ENCODE results near the gene CENPT.

CENPT gene

DNA sequence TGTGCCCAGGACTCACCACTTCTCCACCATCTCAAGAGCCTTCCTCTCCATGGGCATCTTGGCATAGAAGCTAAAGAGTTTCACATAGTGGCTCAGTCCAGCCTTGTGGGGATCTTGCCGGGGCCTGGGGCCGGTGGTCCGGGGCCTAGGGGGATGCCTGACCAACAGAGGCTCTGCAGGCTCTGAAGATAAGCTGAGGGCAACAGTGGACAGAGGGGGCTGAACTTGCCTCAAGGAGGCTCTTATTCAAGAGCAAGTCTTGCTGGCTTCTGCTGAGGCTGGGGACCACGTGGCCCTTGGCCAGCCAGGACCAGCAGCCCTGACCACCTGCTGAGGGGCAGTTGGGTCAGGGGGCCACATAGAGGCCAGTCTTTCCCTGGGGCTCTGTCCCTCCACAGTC lies 18.8 kb downstream of the CENPT start:
- Histone ChIP-seq H3K4me3 (no peak overlapping the region), H3K27ac (no peak overlapping the region)

DNA sequence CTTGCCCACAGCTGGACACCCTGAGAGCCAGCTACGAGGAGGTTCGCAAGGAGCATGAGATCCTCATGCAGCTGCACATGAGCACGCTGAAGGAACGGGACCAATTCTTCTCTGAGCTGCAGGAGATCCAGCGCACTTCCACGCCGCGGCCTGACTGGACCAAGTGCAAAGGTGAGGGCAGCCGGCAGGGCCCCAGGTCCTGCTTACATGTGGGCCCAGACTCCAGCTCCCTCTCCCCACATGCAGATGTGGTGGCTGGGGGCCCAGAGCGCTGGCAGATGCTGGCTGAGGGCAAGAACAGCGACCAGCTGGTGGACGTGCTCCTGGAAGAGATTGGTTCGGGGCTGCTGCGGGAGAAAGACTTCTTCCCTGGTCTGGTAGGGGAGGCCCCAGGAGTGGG lies 21.6 kb downstream of the CENPT start:
- Histone ChIP-seq H3K27ac (no peak overlapping the region), H3K4me3 (no peak overlapping the region)

DNA sequence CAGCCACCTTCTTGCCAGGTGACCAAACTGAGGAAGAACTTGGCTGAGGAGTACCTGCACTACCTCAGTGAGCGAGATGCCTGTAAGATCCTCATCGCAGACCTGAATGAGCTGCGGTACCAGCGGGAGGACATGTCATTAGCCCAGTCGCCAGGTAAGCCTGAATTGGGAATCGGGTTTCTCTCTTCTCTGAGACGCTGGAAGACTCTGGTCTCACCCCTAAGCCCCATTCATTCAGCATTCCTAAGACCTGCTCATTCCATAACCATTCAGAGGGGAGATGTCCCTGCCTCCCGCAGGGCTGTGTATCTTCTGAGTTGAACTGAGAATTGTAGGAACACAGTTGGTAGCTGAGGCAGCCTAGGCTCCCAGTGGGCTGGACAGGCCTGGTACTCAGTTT lies 22.4 kb downstream of the CENPT start:
- Histone ChIP-seq H3K4me3 (no peak overlapping the region), H3K27ac (no peak overlapping the region)

DNA sequence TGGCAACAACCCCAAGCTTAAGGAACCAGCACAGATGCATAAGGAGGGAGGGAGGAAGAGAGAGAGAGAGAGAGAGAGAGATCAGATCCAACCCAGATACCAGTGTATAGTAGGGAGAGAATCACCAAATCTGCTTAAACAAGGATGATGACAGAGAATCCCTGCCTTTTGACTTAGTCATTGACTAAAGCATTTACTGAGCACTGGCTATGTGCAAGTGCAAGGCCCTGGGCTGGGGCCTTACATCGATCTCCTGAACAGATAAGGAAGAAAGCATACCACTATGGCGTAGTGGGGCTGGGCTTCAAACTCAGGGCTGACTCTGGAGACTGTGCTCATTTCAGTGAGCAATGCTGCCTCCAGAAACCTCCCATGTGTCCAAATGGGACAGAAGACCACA lies 25.0 kb downstream of the CENPT start:
- H3K27ac ChIP-seq: no peak overlapping the region
- H3K4me3 ChIP-seq: no peak overlapping the region

DNA sequence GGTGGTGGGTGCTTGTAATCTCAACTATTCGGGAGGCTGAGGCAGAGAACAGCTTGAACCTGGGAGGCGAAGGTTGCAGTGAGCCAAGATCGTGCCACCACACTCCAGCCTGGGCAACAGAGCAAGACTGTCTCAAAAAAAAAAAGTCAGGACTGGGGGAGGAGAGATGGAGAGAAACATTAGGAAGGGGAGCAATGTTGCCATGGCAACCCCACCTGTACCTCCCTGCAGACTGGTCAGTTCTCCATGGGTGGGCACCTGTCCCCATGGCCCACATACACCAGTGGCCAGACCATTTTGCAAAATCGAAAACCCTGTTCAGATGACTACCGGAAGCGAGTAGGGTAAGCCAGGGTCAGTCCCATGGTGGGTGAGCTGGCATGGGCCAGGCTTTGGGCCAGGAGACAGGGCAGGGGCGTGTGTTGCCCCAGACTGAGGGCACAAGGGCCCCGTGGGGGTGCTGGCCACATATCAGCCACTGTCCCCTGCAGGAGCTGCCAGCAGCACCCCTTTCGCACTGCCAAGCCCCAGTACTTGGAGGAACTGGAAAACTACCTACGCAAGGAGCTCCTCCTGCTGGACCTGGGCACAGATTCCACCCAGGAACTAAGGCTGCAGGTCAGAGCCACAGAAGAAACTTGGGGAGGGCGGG lies 26.8 kb downstream of the CENPT start:
- Histone ChIP-seq H3K4me3 (no peak overlapping the region), H3K27ac (no peak overlapping the region)

DNA sequence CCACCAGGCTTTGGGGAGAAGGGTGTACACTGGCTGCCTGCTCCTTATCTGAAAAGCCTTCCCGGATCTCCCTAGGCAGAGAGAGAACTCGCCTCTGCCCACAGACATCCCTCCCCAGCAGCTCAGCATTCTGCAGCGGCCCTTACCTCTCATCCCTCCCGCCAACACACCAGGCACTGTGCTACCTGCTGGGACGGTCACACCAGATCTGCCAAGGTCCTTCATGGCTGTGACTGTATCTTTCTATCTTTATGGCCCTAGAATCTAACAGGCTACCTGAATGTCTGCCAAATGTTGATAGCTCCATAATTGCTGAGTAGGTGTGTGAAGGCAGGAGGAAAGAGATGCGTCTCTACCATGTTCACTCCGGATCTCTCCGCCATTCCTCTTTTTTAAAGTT lies 32.9 kb downstream of the CENPT start:
- Histone ChIP-seq H3K27ac (no peak overlapping the region), H3K4me3 (no peak overlapping the region)

DNA sequence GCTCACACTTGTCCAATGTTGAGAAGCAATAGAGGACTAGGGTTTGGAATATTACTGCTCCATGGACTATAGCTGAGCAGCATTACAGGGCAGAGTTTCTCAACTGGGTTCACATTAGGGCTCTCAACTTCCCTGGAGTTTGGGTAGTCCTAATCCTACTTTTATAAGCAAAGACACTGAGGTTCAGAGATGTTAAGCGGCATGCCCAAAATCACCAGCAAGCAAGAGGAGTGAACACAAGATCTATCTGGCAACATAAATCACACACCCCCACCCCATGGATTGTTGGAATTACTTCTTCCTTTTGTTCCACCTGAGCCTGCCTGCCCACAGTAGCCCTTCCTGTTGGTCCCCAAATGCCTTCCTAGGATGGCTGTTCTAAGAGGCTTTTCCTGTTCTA lies 35.6 kb downstream of the CENPT start:
- H3K27ac ChIP-seq: no peak overlapping the region
- H3K4me3 ChIP-seq: no peak overlapping the region

DNA sequence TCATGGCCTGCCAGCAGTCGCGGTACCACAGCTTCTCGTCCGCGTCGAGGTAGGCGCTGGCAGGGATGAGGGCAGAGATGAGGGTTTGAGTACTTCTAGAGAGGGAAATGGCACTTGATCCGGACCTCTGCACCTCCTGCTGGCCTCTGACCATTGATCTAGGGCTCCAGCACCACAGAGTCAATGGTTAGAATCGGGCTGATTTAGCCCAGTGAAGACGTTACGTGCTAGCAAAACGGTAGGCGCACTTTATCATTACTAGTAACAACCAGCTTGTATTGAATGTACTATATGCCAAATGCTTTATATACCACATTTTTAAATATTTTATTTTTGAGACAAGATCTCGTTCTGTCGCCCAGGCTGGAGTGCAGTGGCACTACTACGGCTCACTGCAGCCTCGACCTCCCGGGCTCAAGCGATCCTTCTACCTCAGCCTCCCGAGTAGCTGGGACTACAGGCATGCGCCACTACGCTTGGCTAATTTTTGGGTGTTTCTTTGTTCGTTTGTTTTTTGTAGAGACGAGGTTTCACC lies 40.3 kb downstream of the CENPT start:
- Histone ChIP-seq H3K4me3 (peak overlapping the region; percentile 62 to 99 (median 83)), H3K27ac (peak overlapping the region in 15 of 21 experiments; percentile 44 to 93 (median 73))

DNA sequence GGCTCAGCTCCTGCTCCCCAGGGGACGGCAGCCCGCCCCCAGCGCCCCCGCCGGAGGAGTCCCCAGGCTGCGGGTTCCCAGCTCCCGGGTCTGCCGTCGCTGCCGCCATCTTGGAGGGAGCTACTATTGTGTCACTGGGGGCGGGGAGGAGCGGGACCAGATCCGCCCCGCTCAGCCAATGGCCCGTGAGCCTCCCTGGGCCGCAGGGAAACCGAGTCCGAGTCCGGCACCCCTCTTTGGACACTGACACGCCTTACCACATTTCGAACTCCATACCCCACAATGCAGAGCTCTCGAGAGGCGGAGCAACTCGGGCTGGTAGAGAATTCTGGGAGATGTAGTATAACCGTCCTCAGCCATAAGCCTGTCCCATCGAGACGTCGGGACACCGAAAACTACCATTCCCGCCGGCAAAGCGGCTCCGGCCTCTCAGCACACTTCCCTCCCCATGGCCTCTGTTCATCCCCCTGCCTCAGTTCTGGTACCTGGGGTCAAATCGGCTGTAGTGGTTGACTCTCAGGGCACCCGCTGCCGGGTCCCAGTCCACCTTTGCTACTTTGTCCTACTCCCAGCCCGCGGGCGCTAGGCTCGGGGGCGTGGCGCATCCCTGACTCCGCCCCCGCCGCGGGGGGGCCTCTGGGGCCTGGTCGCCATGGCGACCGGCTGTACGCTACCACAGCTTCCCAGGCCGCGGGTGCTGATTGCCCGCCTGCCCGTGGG lies 40.9 kb downstream of the CENPT start, which contains the start of the genes RANBP10 and TSNAXIP1:
Gene RANBP10, minus strand, starts transcription at position 133 of the 720 bp plus-strand sequence. Its CDS starts 24 bp downstream, at position 109.
Gene TSNAXIP1, plus strand, starts transcription at position 462 of the 720 bp plus-strand sequence. CDS start 261 bp downstream, outside the sequence.
- Histone ChIP-seq H3K4me3 (peak within 1 kb of the TSS; percentile 62 to 99 (median 83)), H3K27ac (peak within 1 kb of the TSS; percentile 59 to 95 (median 87))

DNA sequence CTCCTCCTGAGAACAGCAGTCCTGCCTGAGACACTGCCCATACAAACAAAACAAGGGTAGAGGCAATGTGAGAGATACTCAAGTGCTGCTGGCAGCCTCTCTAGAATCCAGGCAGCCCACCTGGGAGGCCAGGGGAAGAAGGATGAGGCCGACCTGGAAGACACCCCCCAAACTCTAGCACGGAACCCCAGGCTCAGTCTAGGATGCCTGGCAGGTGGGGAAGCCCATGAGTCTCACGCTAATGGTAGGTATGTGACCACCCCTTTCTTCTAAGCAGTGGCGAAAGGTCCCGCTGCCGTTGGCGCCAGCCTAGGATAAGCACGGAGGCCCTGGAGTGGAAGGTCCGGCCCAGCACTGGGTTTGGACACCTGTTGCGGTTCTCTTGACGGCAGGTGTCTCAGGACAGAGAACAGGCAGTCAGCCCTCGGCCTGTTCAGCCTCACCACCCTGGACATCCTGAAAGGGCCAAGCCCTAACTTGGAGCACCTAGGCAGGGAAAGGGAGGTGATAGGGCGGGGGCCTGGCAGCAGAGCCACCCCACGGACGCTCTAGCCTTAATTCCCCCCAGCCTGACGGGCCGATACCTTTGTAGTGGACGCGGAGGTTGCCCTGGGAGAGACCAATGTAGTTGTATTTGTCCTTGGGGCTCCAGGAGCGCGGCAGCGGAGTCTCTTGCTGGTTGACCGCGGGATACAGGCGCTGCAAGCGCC lies 41.6 kb downstream of the CENPT start:
- peak overlapping the region; percentile 62 to 99 (median 83) for H3K4me3 ChIP-seq
- peak overlapping the region; percentile 59 to 95 (median 87) for H3K27ac ChIP-seq

DNA sequence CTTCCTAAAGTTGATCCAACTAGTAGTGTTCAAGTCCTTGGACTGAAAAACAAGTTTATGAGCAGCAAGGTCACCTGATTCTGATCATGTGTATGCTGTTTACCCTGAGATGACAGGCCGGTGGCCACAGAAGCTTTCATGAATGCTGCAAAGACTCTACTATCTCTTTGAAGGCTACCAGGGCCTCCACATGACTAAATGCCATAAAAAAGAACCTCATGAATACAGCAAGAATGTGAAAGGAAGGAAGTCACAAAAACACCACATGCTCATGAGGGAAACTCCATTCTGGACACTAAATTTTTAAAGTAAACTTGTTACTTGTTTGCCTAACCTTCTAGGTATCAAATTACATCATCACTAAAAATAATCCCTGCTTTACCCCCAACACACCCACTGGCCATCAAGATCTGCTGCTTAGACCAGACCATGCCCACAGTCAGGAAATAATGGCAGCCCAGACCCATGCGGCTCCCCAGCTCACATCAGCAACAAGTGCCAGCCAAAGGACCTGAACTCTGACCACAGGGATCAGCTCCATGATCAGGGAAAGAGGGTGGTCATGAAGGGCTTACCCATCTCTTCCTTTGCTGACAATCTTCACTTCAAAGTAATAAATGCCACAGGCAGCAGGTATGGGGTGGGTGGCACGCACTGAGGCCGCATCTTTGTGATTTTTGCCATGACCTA lies 42.5 kb downstream of the CENPT start:
- Histone ChIP-seq H3K27ac (peak overlapping the region in 8 of 21 experiments; percentile 80 to 93 (median 88)), H3K4me3 (peak overlapping the region; percentile 62 to 99 (median 83))

DNA sequence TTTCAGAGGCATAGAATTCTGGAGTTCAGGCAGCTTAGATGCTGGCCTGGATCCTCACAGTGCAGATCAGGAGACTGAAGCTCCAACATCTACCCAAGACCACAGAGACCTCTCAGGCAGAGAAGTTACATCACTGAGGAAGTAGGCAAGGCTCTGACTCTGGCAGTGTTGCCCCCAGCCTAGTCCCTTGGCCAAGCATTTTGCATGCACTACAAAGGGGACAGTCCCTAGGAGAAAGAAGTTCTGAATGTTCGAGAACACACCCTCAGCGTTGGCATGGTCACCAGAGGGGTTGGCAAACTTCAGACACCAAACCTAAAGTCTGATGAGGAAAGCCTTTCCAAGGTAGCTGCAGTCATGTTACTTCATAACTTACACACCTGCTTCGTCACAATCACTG lies 43.6 kb downstream of the CENPT start:
- Histone ChIP-seq H3K4me3 (no peak overlapping the region), H3K27ac (no peak overlapping the region)

DNA sequence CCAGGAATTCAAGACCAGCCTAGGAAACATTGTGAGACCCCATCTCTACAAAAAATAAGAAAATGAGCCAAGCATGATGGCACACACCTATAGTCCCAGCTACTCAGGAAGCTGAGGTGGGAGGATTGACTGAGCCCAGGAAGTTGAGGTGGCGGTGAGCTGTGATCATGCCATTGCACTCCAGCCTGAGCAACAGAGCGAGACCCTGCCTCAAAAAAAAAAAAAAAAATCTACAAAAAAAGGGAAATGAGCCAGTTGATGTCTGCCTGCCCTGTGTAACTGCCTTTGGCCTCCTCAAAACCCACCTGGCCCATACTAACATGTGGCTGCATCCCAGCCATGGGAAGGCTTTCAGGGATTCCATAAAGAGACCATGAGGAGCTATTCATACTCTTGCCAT lies 45.6 kb downstream of the CENPT start:
- Histone ChIP-seq H3K4me3 (no peak overlapping the region), H3K27ac (peak overlapping the region in 1 of 21 experiments; percentile 17)

DNA sequence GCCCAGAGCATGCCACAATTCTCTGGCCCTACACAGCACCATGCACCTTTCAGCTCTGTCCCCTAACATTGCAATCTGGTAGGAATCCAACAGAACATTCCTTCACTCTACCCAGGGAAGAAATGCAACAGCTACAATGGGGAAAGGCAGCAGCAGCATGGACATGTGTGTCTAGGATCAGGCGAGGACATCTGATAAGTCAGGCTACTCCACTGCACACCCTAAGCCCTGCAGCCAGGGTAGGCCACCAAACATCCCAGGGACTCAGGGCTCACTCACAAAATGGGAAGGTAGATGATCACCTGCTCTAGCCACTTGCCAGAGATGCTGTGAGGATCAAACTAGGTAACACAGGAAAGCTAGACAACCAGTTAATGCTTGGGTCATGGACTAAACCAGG lies 46.3 kb downstream of the CENPT start:
- peak overlapping the region in 1 of 21 experiments; percentile 17 for H3K27ac ChIP-seq
- no peak overlapping the region for H3K4me3 ChIP-seq

DNA sequence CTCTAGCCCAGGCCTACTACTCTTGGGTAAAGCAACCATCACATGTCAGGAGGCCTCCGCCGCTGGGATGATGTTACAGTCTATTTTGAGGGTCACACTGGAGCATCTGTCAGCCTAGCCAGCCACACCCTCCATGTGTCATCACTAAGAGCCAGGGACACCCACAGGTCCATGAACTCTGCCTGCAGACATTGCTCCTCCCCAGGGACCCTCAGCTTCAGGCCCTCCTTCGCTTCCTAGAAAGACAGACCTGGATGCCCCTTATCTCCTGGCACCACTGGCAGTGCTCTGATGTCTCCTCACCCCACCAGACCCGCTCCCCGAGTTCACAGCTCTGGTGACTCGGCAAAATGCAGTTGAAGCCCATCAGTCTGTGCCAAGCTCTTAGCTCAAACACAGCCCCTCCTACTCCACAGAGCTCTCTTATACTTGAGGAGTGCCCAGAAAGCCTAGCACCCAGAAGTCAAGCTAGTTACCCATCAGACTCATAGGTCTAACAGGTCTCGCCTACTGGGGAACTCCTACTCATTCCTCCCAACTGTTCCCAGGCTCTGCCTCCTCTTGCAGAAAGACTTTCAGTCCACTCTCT lies 47.1 kb downstream of the CENPT start:
- H3K4me3 ChIP-seq: no peak overlapping the region
- H3K27ac ChIP-seq: peak overlapping the region in 4 of 21 experiments; percentile 8 to 31 (median 15)

DNA sequence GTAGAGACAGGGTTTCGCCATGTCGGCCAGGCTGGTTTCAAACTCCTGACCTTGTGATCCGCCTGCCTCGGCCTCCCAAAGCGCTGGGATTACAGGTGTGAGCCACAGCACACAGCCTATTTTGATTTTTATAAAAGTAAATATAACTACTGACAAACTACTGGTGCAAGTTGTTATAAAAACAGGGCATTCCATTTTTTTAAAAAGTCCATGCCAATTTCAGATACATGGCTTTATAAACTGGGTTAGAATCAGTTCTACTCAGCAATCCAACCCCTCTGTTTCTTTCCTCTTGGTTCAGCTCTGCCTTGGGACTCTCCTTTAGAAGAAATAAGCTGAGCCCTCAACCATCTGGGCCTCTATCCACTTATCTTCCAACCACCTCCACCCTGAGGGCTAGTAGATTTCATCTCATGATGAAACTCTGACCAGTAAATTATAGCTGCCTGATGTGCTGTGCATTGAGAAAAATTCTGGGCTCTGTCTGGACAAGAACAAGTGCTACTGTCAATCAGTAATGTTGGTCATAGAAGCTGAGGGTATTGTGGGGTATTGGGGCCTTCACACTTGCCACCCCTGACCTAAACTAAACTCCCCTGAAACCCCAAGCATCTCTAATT lies 51.3 kb downstream of the CENPT start:
- H3K27ac ChIP-seq: no peak overlapping the region
- H3K4me3 ChIP-seq: no peak overlapping the region

DNA sequence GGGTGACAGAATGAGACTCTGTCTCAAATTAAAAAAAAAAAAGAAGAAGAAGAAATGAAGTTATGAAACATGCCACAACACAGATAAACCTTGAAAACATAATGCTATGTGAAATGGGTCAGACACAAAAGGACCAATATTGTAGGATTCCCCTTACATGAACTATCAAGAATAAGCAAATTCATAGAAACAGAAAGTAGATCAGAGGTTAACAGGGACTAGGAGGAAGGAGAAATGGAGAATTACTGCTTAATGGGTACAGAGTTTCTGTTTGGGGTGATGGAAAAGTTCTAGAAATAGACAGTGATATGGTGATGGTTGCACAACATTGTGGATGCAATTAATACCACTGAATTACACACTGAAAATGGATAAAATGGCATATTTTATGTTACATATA lies 57.4 kb downstream of the CENPT start:
- Histone ChIP-seq H3K27ac (no peak overlapping the region), H3K4me3 (no peak overlapping the region)

DNA sequence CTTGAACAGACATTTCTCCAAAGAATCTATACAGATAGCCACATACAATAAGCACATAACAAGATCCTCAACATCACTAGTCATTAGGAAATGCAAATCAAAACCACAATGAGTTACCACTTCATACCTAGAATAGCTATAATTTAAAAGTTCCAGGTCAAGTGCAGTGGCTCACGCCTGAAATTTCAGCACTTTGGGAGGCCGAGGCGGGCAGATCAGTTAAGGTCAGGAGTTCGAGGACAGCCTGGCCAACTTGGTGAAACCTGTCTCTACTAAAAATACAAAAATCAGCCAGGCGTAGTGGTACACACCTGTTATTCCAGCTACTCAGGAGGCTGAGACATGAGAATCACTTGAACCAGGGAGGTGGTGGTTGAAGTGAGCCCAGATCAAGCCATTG lies 61.0 kb downstream of the CENPT start:
- Histone ChIP-seq H3K27ac (no peak overlapping the region), H3K4me3 (no peak overlapping the region)

DNA sequence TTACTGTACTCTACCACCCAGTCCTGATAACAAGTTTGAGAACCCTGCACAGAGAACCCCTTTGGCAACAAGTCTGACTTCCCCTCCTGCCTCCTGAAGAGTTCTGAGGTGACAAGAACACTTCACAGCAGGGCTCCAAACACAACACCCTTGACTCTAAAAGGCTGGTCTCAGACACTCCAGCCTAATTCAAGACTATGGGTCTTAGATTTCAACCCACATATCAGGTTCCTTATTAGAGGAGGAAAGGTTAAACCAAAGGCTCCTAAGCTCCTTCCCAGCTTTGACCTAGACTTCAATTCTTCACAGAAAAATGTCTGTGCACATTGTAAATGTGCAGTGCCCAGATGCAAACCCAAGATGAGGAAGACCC lies 64.2 kb downstream of the CENPT start:
- no peak overlapping the region for H3K4me3 ChIP-seq
- no peak overlapping the region for H3K27ac ChIP-seq
